HG03064 (cell line): Measurements from ENCODE around the gene C2CD4C.
"Not testable (repeated sequence)": the region's sequence is repeated elsewhere in the genome, so short reads cannot be mapped to it uniquely, and the experiment has no call there.

Source experiments
- ATAC-seq: cut with Tn5 transposase; IDR thresholded peaks from one replicate; pipeline ENCODE4 v1.9.1; 2021; ENCODE audit warnings: low read depth; ENCODE audit not compliant: unreplicated experiment

Gene C2CD4C

DNA sequence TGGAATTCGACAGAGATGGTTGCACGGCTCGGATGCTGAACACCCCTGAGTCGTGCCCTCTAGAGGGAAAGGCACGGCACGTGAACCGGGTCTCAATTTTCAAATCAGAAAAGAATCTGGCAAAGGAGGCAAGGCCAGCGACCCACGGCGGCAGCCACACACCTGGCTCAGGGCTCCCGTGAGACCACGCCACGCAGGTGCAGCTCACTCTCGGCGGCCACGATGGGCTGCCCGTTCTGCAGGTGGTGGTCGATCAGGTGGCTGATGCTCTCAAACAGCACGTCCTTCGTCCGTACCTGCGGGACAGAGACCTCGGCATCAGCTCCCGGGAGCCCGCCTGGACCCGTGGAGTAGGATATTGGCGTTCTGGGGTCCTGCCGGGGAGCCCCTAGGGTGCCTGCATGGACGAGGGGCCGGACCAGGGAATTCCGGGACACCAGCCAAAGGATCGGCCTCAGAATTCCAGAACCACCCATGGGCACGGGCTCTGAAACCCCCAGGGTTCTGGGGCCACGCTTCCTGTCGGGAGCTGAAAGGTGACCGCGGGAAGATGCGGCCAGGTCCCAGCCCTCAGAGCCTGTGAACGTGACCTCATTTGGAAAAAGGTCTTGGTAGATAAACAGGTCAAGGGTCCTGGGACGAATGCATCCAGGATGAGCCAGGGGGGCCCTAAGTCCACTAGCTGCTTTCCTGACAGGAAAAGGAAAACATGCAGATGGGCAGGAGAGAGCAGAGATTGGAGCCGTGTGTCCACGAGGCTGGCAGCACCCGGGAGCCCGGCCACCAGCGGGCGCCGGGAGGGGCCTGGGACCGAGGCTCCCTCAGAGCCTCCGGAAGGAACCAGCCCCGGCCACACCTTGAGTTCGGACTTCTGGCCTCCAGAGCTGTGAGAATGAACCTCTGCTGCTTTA is 10.1 kb upstream of the C2CD4C start:
- ATAC-seq: no peak

DNA sequence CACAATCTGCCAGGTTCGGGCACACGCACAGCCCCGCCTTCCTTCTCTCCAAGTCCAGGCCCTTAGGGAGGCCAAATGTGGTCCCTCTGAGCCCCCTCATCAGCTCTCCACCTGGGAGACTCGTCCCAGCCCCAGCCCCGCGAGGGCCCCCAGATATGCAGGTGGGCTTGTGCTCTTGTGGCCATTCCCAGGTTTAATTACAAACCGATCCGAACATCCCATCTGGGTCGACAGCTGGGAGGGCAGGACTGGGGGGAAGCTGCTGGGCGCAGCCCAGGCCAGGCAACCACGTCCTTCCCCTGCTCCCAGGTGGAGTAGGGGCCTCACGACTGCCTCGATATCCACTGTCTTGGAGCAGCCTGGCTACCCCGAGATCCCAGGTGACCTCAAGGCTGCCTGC is 7.5 kb upstream of the C2CD4C start:
- ATAC-seq: no peak

DNA sequence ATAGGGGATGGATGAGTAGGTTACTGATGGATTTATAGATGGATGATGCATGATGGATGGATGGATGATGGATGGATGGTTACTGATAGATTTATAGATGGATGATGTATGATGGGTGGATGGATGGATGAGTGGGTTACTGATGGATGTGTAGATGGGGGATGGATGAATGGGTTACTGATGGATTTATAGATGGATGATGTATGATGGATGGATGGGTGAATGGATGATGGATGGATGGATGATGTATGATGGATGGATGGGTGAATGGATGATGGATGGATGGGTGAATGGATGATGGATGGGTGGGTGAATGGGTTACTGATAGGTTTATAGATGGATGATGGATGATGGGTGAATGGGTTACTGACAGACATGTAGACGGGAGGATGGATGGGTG is 6.3 kb upstream of the C2CD4C start:
- ATAC-seq: no peak

DNA sequence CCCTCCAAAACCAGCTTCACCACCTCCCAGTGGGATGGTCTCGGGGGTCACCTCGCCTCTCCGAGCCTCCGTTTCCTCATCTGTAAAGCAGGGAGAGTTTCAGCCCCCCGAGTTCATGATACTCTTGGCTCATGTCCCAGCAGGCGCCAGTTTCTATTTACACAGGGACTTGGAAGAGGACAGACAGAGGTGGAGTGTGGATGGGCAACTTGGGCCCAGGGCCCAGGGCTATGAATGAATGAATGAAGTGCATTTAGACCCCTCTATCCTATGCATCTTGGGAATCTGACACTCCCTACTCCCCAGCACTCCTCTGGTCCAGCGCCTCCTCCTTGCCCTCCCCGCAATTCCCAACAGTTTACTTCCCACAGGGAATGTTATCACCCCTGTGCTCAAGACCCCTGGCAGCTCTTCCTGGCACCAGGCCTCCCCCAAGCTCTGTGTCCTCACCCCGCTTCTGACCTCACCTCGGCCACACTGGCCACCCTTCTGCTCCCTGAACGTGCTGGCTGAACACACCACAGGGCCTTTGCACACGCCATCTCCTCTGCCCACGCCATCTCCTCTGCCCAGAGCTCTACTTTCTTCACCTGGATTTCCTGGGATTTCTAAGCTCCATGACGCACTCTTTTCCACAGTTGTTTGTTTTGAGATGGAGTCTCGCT is 4.9 kb upstream of the C2CD4C start:
- ATAC-seq: no peak

DNA sequence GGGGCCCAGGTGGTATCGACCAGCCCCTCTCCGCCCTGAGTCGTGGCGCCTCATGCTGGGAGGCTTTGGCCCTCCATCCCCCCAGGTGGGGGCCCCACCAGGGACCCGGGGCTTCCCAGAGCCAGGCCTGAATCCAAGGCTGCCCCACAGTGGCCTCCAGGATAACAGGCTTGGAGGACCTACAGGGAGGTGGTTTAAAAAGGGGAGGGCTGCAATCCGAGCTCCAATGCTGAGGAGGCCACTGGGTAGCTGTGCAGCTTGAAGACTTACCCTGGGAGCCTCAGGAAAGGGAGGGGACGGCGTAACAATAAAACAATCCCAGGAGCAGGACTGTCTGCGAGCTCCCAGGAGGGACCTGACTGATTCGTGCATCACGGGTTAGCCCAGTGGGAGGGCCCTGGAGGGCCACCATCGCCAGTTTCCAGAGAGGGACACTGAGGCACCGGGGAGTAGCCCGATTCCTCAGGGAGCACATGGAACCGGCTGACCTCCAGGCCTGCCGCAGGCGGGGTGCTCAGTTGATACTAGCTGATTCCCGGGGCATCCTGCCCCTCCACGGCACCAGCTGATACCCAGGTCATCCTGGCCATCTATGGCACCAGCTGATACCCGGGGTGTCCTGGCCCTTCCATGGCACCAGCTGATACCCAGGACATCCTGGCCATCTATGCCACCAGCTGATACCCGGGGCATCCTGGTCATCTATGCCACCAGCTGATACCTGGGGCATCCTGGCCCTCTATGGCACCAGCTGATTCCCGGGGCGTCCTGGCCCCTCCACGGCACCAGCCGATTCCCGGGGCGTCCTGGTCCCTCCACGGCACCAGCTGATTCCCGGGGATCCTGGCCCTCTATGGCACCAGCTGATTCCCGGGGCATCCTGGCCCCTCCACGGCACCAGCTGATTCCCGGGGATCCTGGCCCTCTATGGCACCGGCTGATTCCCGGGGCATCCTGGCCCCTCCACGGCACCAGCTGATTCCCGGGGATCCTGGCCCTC is 3.7 kb upstream of the C2CD4C start:
- no peak for ATAC-seq

DNA sequence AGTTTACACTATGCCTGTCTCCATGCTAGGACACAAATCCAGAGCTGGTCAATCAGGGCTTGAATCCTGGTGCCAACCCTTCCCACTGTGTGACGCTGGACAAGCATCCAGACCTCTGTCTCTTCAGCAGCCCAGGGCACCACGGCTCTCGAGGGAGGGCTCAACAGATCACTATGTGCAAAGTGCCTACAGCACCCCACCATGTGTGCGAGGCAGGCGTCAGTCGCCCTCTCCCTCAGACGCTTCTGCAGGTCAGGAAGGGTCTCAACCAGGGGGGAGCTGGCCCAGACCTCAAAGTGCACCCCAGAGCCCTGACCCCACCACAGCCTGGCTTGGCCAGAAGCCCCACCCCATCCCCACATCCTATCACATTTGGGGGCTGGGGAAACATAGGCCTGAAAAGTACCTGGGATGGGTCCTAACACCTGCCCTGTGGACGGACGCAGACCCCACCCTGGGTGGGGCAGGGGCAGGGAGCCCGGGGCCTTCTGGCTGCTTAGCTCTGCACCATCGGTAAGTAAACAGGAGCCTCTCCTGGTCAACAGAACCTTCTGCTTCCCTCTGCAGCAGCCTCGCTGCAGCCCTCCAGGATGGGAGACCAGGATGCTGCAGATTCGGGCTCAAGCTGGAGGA is 2.9 kb upstream of the C2CD4C start:
- no peak for ATAC-seq

DNA sequence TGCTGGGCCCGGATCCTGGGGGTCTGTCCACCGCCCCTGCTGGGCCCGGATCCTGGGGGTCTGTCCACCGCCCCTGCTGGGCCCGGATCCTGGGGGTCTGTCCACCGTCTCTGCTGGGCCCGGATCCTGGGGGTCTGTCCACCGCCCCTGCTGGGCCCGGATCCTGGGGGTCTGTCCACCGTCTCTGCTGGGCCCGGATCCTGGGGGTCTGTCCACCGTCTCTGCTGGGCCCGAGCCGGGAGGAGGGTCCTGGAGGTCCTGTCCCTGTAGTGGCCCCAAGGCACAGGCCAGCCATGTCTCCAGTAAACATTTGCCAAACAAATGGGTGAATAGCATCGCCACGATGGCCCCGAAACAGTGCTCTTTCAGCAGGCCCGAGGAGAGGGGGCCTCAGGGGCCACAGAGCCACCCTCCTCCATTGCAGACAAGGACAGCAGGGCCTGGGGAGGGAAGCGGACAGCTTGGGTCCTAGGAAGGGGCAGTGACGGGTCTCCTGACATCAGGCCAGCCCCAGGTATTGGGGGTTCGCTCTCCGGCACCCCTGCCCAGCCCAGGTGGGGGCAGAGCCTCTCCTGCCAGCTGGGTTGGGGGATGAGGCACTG is 2.3 kb upstream of the C2CD4C start:
- not testable (repeated sequence) for ATAC-seq

DNA sequence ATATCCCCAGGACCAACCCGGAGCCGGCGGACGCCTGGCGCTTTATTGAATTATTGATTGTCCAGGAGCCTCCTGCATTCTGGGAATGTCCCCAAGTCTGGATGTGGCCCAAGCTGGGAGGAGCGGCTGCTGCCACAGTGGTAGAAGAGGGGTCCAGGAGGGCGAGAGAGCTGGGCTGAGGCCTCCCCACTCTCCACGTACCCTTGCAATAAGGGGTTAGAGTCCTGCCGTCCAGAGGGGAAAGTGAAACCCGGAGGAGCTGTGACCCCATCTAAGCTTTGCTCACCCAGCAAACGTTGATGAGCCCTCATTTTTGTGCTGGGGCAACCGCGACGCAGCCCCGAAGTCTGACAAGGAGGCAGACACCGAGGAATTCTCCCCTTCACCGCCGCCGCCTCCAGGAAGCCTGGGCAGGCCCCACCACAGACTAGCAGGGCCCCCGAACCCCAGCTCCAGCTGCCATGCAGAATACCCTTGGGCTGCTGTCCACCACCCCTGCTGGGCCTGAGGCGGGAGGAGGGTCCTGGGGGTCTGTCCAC is 1.4 kb upstream of the C2CD4C start:
- no peak for ATAC-seq

DNA sequence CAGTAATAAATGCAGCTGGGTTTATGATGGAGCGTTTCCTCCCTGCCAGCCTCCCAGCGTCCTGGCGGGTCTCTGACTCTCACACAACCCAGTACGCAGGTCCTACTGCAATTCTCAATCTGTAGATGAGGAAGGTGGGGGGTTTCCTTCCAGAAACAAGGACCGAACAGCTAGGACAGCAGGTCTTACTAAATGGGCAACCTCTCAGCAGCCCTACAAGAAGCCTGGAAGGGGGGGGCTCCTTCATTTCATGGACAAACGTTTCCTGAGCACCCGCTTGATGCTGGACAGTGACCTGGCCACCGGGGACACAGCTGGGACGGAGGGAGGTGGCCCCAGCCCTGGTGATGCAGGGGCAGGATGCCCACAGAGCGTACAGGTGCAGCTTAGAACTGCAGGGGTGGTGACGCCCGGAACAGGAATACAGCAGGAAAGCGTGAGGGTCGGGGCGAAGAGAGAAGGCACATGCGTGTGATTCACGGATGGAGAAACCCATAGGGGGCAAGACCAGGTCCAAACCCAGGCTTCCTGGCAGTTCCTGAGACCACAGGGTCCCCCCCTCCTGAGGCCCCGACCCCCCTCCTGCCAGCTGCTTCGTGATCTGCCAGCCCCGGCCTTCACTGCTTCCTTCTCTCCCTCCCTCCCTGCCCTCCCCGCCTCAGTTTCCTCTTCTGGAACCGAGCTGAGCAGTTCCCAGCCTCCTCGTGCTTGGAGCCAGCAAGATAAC is 732 bp upstream of the C2CD4C start:
- ATAC-seq: no peak

DNA sequence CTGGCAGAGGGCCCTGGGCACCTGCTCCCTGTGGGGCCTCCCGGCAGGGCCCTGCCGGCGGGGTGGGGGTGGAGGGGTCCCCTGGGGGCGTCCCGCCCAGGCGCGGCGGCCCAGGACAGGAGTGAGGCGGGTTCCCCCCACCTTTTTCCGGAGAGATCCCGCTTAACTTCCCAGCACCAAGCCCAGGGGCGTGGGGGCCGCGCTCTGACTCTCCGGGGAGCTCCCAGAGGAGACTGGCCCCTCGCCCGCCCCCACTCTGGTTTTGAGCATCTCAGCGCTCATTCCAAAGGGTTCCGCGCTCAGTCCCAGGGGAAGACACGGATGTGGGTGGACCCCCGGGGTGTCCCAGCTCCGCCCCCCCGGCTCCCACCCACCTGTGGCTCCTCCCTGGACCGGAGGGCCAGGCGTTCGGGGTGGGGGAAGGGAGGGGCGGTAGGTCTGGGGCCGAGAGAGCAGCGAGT is 476 bp downstream of the C2CD4C start:
- no peak for ATAC-seq

DNA sequence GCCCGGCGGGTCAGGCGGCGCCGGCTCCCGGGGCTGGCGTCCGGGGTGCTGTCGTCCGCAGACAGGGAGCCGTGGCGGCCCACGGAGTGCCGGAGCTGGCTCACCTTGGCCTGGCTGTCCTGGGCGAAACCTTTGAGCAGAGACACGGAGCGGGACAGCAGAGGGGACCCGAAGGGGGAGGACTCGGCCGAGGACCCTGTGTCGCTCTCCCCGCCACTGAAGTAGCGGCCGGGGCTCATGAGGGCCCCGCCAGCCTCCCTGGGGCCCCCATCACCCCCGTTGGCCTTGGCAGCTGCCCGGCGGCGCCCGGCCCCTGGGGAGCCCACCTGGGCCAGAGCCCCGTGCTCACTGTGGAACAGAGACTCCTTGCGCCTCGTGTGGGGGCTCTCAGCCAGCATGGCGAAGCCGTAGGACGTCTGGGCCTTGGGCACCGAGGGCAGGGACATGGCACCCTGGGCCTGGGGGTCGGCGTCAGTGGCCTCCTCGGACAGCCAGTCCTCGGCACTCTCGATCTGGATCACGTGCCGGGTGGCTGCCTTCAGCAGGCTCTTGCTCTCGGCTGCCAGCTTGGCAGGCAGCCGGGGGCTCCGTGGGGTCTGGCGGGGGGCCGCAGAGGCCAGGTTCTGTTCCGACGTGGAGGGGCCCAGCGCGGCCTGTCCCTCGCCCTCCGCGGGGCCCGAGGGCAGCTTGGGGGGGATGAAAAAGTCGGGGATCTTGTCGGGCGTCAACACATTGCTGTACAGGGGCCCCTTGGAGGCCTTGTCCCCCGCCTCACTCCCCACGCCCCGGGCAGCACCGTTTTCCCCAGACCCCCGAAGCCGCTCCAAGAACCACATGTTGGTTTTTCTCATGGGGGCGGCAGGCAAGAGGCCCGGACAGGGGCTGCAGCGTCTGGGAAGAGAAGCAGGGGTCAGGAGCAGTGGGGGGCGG is 1.2 kb downstream of the C2CD4C start:
- no peak for ATAC-seq

DNA sequence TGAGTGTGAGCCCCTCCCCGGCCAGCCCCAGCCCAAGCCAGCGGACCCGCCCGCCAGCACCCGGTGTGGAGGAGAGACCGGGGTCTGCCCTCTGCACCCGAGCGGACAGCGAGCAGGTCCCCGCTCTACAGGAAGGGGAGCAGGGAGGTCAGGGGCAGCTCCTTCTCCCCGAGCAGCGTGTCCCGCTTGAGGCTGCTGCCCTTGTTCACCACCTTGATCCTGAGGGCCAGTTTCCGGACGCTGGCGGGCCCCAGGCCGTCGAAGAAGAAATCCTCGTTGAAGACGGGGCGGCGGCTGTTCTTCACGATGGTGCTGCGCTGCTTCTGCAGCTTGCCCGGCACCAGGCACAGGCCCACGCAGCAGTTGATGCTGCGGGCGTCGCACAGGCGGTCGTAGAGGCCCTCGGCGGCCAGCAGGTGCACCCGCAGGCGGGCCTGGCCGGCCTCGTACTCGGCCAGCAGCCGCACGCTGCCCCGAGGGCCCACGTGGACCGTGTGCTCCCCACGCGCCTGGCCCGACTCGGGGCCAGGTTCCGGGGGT is 1.9 kb downstream of the C2CD4C start:
- no peak for ATAC-seq

DNA sequence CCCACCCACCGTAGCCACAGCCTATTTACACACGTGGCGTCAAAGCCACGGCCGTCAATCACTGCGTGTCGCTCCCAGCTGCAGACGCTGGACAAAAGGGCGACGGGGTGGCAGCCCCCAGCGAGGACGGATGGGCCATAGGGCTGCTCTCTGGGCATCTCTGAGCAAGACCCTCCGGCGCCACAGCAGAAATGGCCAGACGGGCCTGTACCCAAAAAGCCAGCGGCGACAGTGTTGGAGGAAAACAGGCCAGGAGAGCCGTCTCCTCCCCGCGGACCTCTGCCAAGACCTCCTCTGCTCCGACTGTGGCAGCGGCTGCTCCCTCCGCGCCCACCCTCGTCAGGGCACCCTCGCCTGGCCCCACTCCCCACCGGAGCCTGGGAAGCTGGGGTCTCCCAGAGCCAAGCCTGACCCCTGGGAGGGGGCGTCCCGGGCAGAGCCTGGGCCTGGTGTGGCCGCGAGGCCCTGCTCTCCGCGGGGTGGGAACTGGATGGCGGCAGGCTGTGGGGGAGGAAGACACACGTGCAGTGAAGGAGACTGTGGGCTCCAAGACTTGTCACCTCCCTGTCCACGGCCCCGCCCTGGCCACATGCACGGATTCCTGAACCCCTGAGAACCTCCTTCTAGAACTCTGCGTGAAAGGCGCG is 2.7 kb downstream of the C2CD4C start:
- ATAC-seq: no peak

DNA sequence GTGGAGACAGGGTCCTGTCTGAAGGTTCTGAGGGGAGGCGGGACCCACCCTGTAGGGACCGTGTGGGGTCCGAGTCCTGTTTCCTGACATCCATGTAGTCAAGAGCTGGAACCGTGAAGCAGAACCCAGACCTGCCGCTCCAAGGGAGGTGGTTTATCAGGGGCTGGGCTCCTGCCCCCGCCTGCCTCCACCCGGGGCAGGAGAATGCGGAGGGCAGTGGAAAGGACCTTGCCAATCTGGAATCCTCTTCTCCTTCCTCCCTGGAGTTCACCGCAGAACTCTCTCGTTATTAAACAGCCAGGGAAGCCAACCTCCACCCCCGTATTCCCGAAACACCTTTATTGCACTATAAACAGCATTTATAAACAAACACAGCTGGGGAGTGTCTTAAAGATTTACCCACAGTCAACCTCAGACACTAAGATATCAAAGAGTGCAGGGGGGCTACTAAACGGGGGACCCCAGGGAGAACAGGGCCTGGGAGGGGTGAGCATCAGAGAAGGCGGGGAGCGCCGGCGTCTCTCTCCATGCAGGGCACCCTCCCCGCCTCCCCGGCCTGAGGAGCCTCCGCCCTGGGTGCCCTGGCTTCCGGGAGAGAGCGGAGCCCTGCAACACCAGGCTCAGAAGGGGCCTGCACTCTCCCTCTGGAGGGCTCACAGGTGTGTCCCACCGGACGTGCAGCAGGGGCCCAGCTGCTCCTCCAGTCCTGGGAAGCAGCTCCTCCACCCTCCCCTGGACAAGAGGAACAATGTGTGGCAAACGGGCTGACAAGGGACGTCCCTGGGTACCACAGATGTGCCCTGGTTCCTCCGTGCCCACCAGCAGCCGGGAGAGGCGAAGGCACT is 3.6 kb downstream of the C2CD4C start:
- no peak for ATAC-seq

DNA sequence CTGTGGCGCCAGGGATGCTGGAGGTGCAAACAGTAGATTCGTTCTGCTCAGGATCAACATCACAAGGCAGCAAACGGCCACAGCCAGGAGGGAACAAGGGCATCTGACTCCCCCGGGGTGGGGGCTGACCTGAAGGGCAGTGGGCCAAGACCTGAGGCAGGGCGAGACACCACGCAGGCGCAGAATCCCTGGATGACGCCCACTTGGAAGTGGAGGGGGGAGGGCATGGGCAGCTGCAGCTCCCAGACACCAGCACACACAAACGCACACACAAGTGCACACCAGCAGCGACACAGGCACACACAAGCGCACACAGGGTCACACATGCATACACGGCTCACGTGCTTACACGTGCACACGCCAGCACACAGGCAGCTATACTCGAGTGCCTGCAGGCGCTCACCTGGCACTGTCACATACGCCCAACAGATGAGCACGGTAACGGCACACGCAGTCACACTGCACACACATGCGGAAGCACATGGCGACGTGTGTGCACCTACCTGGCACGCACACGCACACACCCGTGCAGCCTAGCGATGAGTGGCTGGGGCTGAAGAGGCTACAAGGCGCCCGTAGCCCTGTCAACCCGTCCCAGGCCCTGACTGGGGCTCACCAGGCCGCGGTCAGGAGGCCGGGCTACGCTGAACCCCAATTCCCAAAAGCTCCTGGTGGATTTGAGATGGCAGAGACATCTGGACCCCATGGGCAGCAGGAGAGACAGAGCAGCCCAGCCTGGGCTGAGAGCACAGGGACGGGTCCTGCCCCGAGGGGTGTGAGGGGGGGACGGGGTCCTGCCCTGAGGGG is 5.5 kb downstream of the C2CD4C start:
- no peak for ATAC-seq
